ENCODE measurements around the gene ADARB1. TPM values are rescaled to one million over a fixed set of nuclear protein-coding genes. Genes with fewer than 3 reads are reported as not detected.

Gene ADARB1
- total and polyA plus RNA-seq, 2 experiments from 2014 or later, result 4.8 to 14.8 TPM

DNA sequence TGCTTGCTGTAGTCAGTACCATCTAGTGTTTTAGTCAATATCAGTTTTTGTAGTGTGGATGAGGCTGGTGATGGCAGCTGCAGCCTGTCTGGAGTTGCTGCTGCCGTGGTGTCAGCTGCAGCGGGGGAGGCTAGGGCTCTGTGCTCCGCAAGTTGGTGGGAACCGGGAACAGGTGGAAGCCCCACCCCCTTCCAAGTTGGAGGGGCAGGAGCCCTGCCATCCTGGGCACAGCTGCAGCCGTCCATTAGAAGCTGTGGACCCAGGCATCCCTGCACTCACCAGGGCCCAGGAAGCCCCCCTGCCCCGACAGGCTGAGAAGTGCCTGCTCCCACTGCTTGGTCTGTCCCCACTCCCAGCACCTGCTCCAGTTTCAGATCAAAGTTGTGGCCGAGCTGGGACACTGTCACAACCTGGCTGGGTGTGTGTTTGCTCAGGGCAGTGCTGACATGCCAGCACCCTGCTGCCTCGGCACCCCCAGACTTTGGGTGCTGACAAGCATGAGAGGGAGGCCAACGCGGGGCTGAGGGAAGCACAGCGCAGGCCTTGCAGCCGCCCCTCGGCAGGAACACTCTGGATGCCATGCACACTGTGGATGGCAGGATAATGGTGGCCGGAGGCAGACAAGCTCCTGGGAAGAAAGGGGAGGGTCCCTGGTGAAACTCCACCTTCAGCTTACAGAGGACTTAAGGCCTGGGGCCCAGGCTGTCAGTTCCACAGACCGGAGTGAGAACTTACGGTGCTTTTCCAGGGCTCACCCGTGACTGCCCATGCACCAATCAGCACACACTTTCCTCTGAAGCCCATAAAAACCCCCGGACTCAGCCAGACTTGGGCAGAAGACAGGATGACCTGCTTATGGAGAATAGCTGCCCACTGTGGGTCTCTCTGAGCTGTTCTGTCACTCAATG lies 86.9 kb downstream of the ADARB1 start:
- TF ChIP-seq CTCF (conservative IDR thresholded peaks at IDR 0.05; ENCODE audit: low read depth in 2 of 2), result no peak
- TF ChIP-seq POLR2AphosphoS5 (IDR thresholded peaks at IDR 0.05; ENCODE audit: low read depth), result no peak
- TF ChIP-seq ZNF331 (CRISPR knock-in tag; IDR thresholded peaks at IDR 0.05; ENCODE audit: low read depth), result no peak
- TF ChIP-seq ETS1 (IDR thresholded peaks at IDR 0.05), result no peak
- no peak for TF ChIP-seq JUNB (IDR thresholded peaks at IDR 0.05; ENCODE audit: unreplicated experiment)
- no peak for DNase-seq (ENCODE audit: low spot score)
- Mint-ChIP-seq H3K36me3 (ENCODE audit: low read depth) (no peaks in the 10 kb centered on the region), H3K4me1 (peaks cover 8% of the 10 kb centered on the region), H3K4me3 (no peak overlapping the region), H3K9me3 (peaks cover 2% of the 10 kb centered on the region; the same call in 1 of the 3 replicates), H3K27me3 (ENCODE audit: insufficient read depth, low read depth, poor library complexity) (peaks cover 6% of the 10 kb centered on the region), H3K27ac (no peak overlapping the region)
- H3K36me3 ChIP-seq (ENCODE audit: insufficient read depth), result no peaks in the 10 kb centered on the region
- no peaks in the 10 kb centered on the region for H3K79me2 ChIP-seq (replicated peaks; ENCODE audit: insufficient read depth)
- H3K4me2 ChIP-seq, result no peak overlapping the region
- peaks cover 4% of the 10 kb centered on the region; the same call in 1 of the 2 replicates for H3K9me2 ChIP-seq (ENCODE audit: insufficient read depth)
- no peak overlapping the region for H3K27ac ChIP-seq (ENCODE audit: low read depth)
- peak; percentile 75 for ATAC-seq
- H3K27me3 ChIP-seq (ENCODE audit: insufficient read depth), result no peaks in the 10 kb centered on the region
- no peaks in the 10 kb centered on the region for H3F3A ChIP-seq (replicated peaks; ENCODE audit: low read depth)
- no peak overlapping the region for H3K4me3 ChIP-seq
- H3K4me1 ChIP-seq (ENCODE audit: insufficient read depth), result no peaks in the 10 kb centered on the region
- H4K20me1 ChIP-seq (replicated peaks; ENCODE audit: insufficient read depth), result no peaks in the 10 kb centered on the region
- H2AFZ ChIP-seq, result no peak overlapping the region

GRCh38 chr21:45162115-45162514 lies 87.7 kb downstream of the ADARB1 start:
- Histone ChIP-seq H3F3A (replicated peaks; ENCODE audit: low read depth) (no peaks in the 10 kb centered on the region), H3K79me2 (replicated peaks; ENCODE audit: insufficient read depth) (no peaks in the 10 kb centered on the region), H4K20me1 (replicated peaks; ENCODE audit: insufficient read depth) (no peaks in the 10 kb centered on the region), H3K36me3 (ENCODE audit: insufficient read depth) (no peaks in the 10 kb centered on the region), H3K9me2 (ENCODE audit: insufficient read depth) (no peaks in the 10 kb centered on the region), H3K27ac (ENCODE audit: low read depth) (no peak overlapping the region), H3K4me2 (no peak overlapping the region), H2AFZ (no peak overlapping the region), H3K27me3 (ENCODE audit: insufficient read depth) (no peaks in the 10 kb centered on the region), H3K4me1 (ENCODE audit: insufficient read depth) (no peaks in the 10 kb centered on the region), H3K4me3 (no peak overlapping the region)
- Mint-ChIP-seq H3K36me3 (ENCODE audit: low read depth) (no peaks in the 10 kb centered on the region), H3K4me1 (peaks cover 8% of the 10 kb centered on the region), H3K9me3 (no peaks in the 10 kb centered on the region), H3K27ac (no peak overlapping the region), H3K4me3 (no peak overlapping the region), H3K27me3 (ENCODE audit: insufficient read depth, low read depth, poor library complexity) (peaks cover 4% of the 10 kb centered on the region)
- no peak for DNase-seq (ENCODE audit: low spot score)
- ATAC-seq, result no peak
- TF ChIP-seq NANOG (IDR thresholded peaks at IDR 0.05; ENCODE audit: borderline replicate concordance) (no peak), CTCF (conservative IDR thresholded peaks at IDR 0.05; ENCODE audit: low read depth in 2 of 2) (no peak), ETS1 (IDR thresholded peaks at IDR 0.05) (no peak), CREB1 (CRISPR knock-in tag; IDR thresholded peaks at IDR 0.05; ENCODE audit: low read depth) (no peak), POLR2AphosphoS5 (IDR thresholded peaks at IDR 0.05; ENCODE audit: low read depth) (no peak), ZNF114 (CRISPR knock-in tag; IDR thresholded peaks at IDR 0.05) (no peak), EZH2 (IDR thresholded peaks at IDR 0.05; ENCODE audit: low read depth, unreplicated experiment) (no peak), ZNF331 (CRISPR knock-in tag; IDR thresholded peaks at IDR 0.05; ENCODE audit: low read depth) (no peak), STAT1 (IDR thresholded peaks at IDR 0.05; ENCODE audit: unreplicated experiment) (no peak)
- TF ChIP-seq, protein P1, sequence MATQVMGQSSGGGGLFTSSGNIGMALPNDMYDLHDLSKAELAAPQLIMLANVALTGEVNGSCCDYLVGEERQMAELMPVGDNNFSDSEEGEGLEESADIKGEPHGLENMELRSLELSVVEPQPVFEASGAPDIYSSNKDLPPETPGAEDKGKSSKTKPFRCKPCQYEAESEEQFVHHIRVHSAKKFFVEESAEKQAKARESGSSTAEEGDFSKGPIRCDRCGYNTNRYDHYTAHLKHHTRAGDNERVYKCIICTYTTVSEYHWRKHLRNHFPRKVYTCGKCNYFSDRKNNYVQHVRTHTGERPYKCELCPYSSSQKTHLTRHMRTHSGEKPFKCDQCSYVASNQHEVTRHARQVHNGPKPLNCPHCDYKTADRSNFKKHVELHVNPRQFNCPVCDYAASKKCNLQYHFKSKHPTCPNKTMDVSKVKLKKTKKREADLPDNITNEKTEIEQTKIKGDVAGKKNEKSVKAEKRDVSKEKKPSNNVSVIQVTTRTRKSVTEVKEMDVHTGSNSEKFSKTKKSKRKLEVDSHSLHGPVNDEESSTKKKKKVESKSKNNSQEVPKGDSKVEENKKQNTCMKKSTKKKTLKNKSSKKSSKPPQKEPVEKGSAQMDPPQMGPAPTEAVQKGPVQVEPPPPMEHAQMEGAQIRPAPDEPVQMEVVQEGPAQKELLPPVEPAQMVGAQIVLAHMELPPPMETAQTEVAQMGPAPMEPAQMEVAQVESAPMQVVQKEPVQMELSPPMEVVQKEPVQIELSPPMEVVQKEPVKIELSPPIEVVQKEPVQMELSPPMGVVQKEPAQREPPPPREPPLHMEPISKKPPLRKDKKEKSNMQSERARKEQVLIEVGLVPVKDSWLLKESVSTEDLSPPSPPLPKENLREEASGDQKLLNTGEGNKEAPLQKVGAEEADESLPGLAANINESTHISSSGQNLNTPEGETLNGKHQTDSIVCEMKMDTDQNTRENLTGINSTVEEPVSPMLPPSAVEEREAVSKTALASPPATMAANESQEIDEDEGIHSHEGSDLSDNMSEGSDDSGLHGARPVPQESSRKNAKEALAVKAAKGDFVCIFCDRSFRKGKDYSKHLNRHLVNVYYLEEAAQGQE (IDR thresholded peaks at IDR 0.05; ENCODE audit: unreplicated experiment), result no peak
